GM10266 (cell line): ENCODE data around the gene RPP25L.

ENCODE experiments used
- DNase-seq: peaks from one replicate; pipeline ENCODE4 v3.0.0; 2012; ENCODE audit errors: extremely low spot score
- CTCF ChIP-seq: IDR thresholded peaks from 2 replicates; pipeline ENCODE4 v1.5.1; 2012; ENCODE audit warnings: mild to moderate bottlenecking, low read depth; ENCODE audit not compliant: control insufficient read depth, insufficient read depth; ENCODE audit errors: missing control alignments

The RPP25L gene

GRCh38 chr9:34630402-34631154 is 18.7 kb upstream of the RPP25L start:
- DNase-seq = no peak

GRCh38 chr9:34629491-34629808 is 17.6 kb upstream of the RPP25L start:
- no peak for TF ChIP-seq CTCF
- DNase-seq = no peak

More at GRCh38 chr9:34630402-34631154, 18.7 kb upstream of the RPP25L start:
- no peak for TF ChIP-seq CTCF

GRCh38 chr9:34628656-34629490 is 17.0 kb upstream of the RPP25L start, which contains the start of gene ARID3C:
ARID3C (minus strand) TSS chr9:34629066; CDS start chr9:34628014, 1,052 bp downstream.
- TF ChIP-seq CTCF = no peak
- DNase-seq = peak; percentile 64

GRCh38 chr9:34627716-34628655 is 16.1 kb upstream of the RPP25L start:
- no peak for TF ChIP-seq CTCF

GRCh38 chr9:34625186-34625486 is 13.2 kb upstream of the RPP25L start:
- DNase-seq = no peak
- no peak for TF ChIP-seq CTCF

More at GRCh38 chr9:34627716-34628655, 16.1 kb upstream of the RPP25L start:
- DNase-seq = no peak

- no peak for DNase-seq
- no peak for TF ChIP-seq CTCF
Observed at GRCh38 chr9:34624475-34625185, 12.7 kb upstream of the RPP25L start.
